Activated CD8-positive, alpha-beta T cell treated with anti-CD3 and anti-CD28 coated beads for 36 hours (primary cell): ENCODE measurements around the gene SV2B. TPM values are rescaled to one million over a fixed set of nuclear protein-coding genes. Genes with fewer than 3 reads are reported as not detected.
"Not testable (repeated sequence)": the region's sequence is repeated elsewhere in the genome, so short reads cannot be mapped to it uniquely, and the experiment has no call there.

Experiments
- ATAC-seq: fragments of 200-7000 bp; cut with Tn5 transposase; one replicate; pipeline ENCODE4 v1.10.0; 2021; ENCODE audit warnings: mild to moderate bottlenecking, moderate library complexity
- CTCF ChIA-PET: fragments of 350-600 bp; sonication (Branson Sonifier 250); formaldehyde crosslinking; loops from one replicate; lab custom pipeline; 2021; ENCODE audit warnings: antibody characterized with exemption; lab: Charles Lee
- POLR2A ChIA-PET: fragments of 350-600 bp; sonication (Branson Sonifier 250); formaldehyde crosslinking; loops from one replicate; lab custom pipeline; 2021; ENCODE audit warnings: antibody characterized with exemption; lab: Charles Lee
- DNase-seq: peaks from one replicate; pipeline ENCODE4 v3.0.0-alpha.2; 2020
- H3K27ac Mint-ChIP-seq: one replicate; pipeline ENCODE4 v1.8.0; 2021; ENCODE audit warnings: mild to moderate bottlenecking, mixed read lengths
- H3K27me3 Mint-ChIP-seq: one replicate; pipeline ENCODE4 v1.8.0; 2021; ENCODE audit warnings: mixed read lengths
- H3K36me3 Mint-ChIP-seq: one replicate; pipeline ENCODE4 v1.8.0; 2021; ENCODE audit warnings: low read depth, mixed read lengths
- H3K4me1 Mint-ChIP-seq: one replicate; pipeline ENCODE4 v1.8.0; 2021; ENCODE audit warnings: low read depth, mixed read lengths
- H3K4me3 Mint-ChIP-seq: one replicate; pipeline ENCODE4 v1.8.0; 2021; ENCODE audit warnings: mild to moderate bottlenecking, moderate library complexity, mixed read lengths
- H3K9me3 Mint-ChIP-seq: one replicate; pipeline ENCODE4 v1.8.0; 2021; ENCODE audit warnings: mixed read lengths
- CTCF ChIP-seq: fragments of 200-600 bp; IDR thresholded peaks from one replicate; pipeline ENCODE4 v1.8.0; 2022; ENCODE audit warnings: antibody characterized with exemption, mild to moderate bottlenecking
- intact Hi-C: fragments of 100-400 bp; cut with micrococcal nuclease; formaldehyde crosslinking; loops from one replicate; pipeline ENCODE4 v1.10.0; 2022
- total RNA-seq, 2 experiments: library from RNA; stranded (reverse); gene quantifications; one replicate each; pipeline ENCODE4 v1.2.3, GENCODE V29; 2021

The SV2B gene
- total RNA-seq, 2 experiments from 2014 or later, result not detected

DNA sequence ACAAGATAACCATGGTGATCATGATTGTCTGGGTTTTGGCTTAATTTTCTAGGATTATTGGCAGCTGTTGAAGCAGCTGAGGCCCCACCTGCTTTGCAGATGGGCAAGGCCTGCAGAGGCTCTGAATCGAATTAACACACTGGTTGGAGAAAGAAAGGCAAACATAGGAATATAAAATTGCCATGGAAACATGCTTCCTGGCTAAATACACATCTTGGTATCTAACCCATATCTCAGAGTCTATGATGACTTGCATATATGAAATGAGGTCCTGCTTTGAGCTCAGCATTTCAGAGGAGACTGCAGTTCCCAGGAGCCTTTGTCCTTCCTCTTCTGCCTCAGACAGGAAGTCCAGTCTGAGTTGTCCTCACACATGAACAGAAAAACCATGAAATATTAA lies 24.3 kb upstream of the SV2B start:
- H3K4me3 Mint-ChIP-seq, result no peak overlapping the region
- intact Hi-C loops, result no loop called here
- CTCF ChIA-PET, result interaction anchor here (1.0 to 1.5 kb wide), 2 partner anchors 12 to 20 kb away, joined by 4 to 6 read pairs; no protein-coding TSS in a partner anchor

DNA sequence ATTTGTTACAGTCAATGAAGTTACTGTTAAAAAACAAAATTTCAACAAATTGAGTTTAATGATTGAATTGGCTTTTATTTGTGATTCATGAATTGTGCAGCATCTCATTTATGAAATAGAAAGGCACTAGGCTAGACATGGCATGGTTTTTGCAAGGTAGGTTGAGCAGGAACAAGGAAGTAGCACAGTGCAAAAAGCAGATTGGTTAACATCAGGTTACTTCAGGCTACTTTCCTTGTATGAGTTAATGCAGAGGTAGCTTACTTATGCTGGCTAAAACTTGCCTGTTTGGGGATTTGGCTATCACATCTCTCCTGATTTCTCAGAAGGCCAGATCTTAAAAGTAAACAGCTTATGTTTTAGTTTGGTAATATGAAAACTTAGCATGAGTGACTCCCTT lies 23.0 kb upstream of the SV2B start:
- ATAC-seq (no peak), DNase-seq (no peak)
- ChIA-PET CTCF (no interaction called here), POLR2A (no interaction called here)
- peaks cover 7% of the 10 kb centered on the region for H3K27me3 Mint-ChIP-seq
- H3K4me1 Mint-ChIP-seq, result no peaks in the 10 kb centered on the region
- no peaks in the 10 kb centered on the region for H3K36me3 Mint-ChIP-seq
- H3K4me3 Mint-ChIP-seq, result no peak overlapping the region
- intact Hi-C loops, result no loop called here
- TF ChIP-seq CTCF, result no peak
- no peak overlapping the region for H3K27ac Mint-ChIP-seq
- H3K9me3 Mint-ChIP-seq, result peaks cover 12% of the 10 kb centered on the region

More for the DNA sequence above, 24.3 kb upstream of the SV2B start:
- H3K36me3 Mint-ChIP-seq, result no peaks in the 10 kb centered on the region
- DNase-seq (no peak), ATAC-seq (no peak)
- peaks cover 12% of the 10 kb centered on the region for H3K9me3 Mint-ChIP-seq
- no peak overlapping the region for H3K27ac Mint-ChIP-seq
- H3K27me3 Mint-ChIP-seq, result peaks cover 9% of the 10 kb centered on the region
- POLR2A ChIA-PET, result no interaction called here
- no peaks in the 10 kb centered on the region for H3K4me1 Mint-ChIP-seq
- TF ChIP-seq CTCF, result no peak

GRCh38 chr15:91093866-91094265 lies 6.2 kb upstream of the SV2B start:
- H3K4me3 Mint-ChIP-seq, H3K4me1 Mint-ChIP-seq, DNase-seq, CTCF ChIA-PET, H3K36me3 Mint-ChIP-seq, intact Hi-C loops, ATAC-seq, H3K27ac Mint-ChIP-seq, H3K9me3 Mint-ChIP-seq, POLR2A ChIA-PET: not testable (repeated sequence)
- peaks cover 35% of the 10 kb centered on the region for H3K27me3 Mint-ChIP-seq

- ChIA-PET POLR2A (interaction anchor here (0.7 kb wide), 1 partner anchor 104 kb away, joined by 3 read pairs; no protein-coding TSS in a partner anchor), CTCF (no interaction called here)
- H3K27me3 Mint-ChIP-seq, result peaks cover 60% of the 10 kb centered on the region
- DNase-seq (no peak), ATAC-seq (no peak)
- no peak overlapping the region for H3K27ac Mint-ChIP-seq
- intact Hi-C loops, result no loop called here
- no peak for TF ChIP-seq CTCF
- no peak overlapping the region for H3K4me3 Mint-ChIP-seq
- H3K4me1 Mint-ChIP-seq, result peaks cover 9% of the 10 kb centered on the region
- peaks cover 2% of the 10 kb centered on the region for H3K36me3 Mint-ChIP-seq
- peaks cover 3% of the 10 kb centered on the region for H3K9me3 Mint-ChIP-seq
Measured at GRCh38 chr15:91098451-91098850, 1.6 kb upstream of the SV2B start.

- POLR2A ChIA-PET, result interaction anchor here (1.0 kb wide), 1 partner anchor 10 kb away, joined by 3 read pairs; no protein-coding TSS in a partner anchor
- TF ChIP-seq CTCF, result peak; percentile 39
- Mint-ChIP-seq H3K36me3 (no peaks in the 10 kb centered on the region), H3K27me3 (peaks cover 60% of the 10 kb centered on the region), H3K9me3 (no peaks in the 10 kb centered on the region), H3K4me3 (peak overlapping the region; percentile 58), H3K27ac (no peak overlapping the region), H3K4me1 (peaks cover 9% of the 10 kb centered on the region)
- peak; percentile 78 for ATAC-seq
- intact Hi-C loops, result no loop called here
- CTCF ChIA-PET, result interaction anchor here (0.9 to 2.3 kb wide), 9 partner anchors 9 to 756 kb away, joined by 3 to 9 read pairs (median 5); no protein-coding TSS in a partner anchor
- peak; percentile 69 for DNase-seq
Measured at GRCh38 chr15:91099616-91099994, 452 bp upstream of the SV2B start.
